Activated CD4-positive, alpha-beta T cell treated with anti-CD3 and anti-CD28 coated beads for 36 hours (primary cell): ENCODE results near the gene KBTBD6. TPM values are rescaled to one million over a fixed set of nuclear protein-coding genes. Genes with fewer than 3 reads are reported as not detected.
"Not testable (repeated sequence)": the region's sequence is repeated elsewhere in the genome, so short reads cannot be mapped to it uniquely, and the experiment has no call there.

ENCODE experiments used
- ATAC-seq: fragments of 200-7000 bp; cut with Tn5 transposase; one replicate; pipeline ENCODE4 v1.10.0; 2021; ENCODE audit warnings: mild to moderate bottlenecking, moderate library complexity
- CTCF ChIA-PET: fragments of 350-600 bp; sonication (Branson Sonifier 250); formaldehyde crosslinking; loops from one replicate; lab custom pipeline; 2021; ENCODE audit warnings: antibody characterized with exemption; lab: Charles Lee
- POLR2A ChIA-PET: fragments of 350-600 bp; sonication (Branson Sonifier 250); formaldehyde crosslinking; loops from one replicate; lab custom pipeline; 2021; ENCODE audit warnings: antibody characterized with exemption, inconsistent platforms; lab: Charles Lee
- DNase-seq: peaks from one replicate; pipeline ENCODE4 v3.0.0-alpha.2; 2020
- H3K27ac Mint-ChIP-seq: one replicate; pipeline ENCODE4 v1.8.0; 2021; ENCODE audit warnings: mixed read lengths
- H3K27me3 Mint-ChIP-seq: one replicate; pipeline ENCODE4 v1.8.0; 2021; ENCODE audit warnings: mixed read lengths
- H3K36me3 Mint-ChIP-seq: one replicate; pipeline ENCODE4 v1.8.0; 2021; ENCODE audit warnings: low read depth, mixed read lengths
- H3K4me1 Mint-ChIP-seq: one replicate; pipeline ENCODE4 v1.8.0; 2021; ENCODE audit warnings: mixed read lengths
- H3K4me3 Mint-ChIP-seq: one replicate; pipeline ENCODE4 v1.8.0; 2021; ENCODE audit warnings: mild to moderate bottlenecking, moderate library complexity, mixed read lengths
- H3K9me3 Mint-ChIP-seq: one replicate; pipeline ENCODE4 v1.8.0; 2021; ENCODE audit warnings: low read depth, mixed read lengths
- intact Hi-C, 2 experiments: fragments of 100-400 bp; cut with DNase I in 1 of 2; cut with micrococcal nuclease in 1 of 2; formaldehyde crosslinking; loops; one replicate each; pipeline versions ENCODE4 v1.14.2 to v1.15.1; 2022 to 2024; cut with DNase I, micrococcal nuclease
- total RNA-seq, 2 experiments: library from RNA; stranded (reverse); gene quantifications; one replicate each; pipeline ENCODE4 v1.2.3, GENCODE V29; 2021

Gene KBTBD6
- total RNA-seq, result 1 to 10 TPM; 3.4 to 4.4 TPM

- Mint-ChIP-seq H3K27me3 (no peaks in the 10 kb centered on the region), H3K4me3 (peak within 1 kb of the TSS; percentile 92), H3K27ac (peak within 1 kb of the TSS; percentile 93), H3K9me3 (no peaks in the 10 kb centered on the region), H3K4me1 (peaks cover 46% of the 10 kb centered on the region), H3K36me3 (peaks cover 10% of the 10 kb centered on the region)
- peak; percentile 95 for ATAC-seq
- ChIA-PET CTCF (interaction anchor here (0.7 to 1.0 kb wide), 3 partner anchors 50 to 63 kb away, joined by 3 read pairs; partner anchors contain the start of gene KBTBD7), POLR2A (interaction anchor here (0.6 to 0.7 kb wide), 2 partner anchors 48 to 361 kb away, joined by 4 read pairs; no protein-coding TSS in a partner anchor)
- intact Hi-C loops, result loop anchor here (1.0 to 10.0 kb wide), 10 partner anchors 62 to 1138 kb away; partner anchors contain the start of genes KBTBD7 (in 2 of the 2), MTRF1 (in 2 of the 2), NAA16 (in 2 of the 2) and WBP4 (in 2 of the 2)
- peak; percentile 98 for DNase-seq
Observed at GRCh38 chr13:41132512-41133152, at the start of gene KBTBD6. TSS of gene KBTBD6 (minus strand) at chr13:41132802. CDS start at chr13:41132511, 291 bp downstream.

DNA sequence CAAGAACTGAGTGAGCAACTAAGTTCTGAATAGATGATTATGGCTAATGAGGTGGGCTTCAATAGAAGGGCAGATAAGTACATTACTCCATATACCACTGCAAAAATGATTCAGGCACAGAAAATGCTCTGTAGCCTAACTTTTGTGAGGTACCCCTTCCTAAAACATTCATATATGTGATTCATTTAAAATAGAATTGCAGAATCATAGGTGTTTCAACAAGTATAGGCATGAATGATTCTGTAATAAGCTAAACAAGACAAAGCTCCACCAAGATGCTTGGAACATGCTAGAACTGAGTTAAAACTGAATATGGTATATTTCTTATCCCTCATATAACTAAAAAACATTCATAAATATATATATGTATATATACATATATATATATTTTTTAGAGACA, 49.6 kb upstream of the KBTBD6 start:
- no peak overlapping the region for H3K27ac Mint-ChIP-seq
- DNase-seq (no peak), ATAC-seq (no peak)
- no peak overlapping the region for H3K4me3 Mint-ChIP-seq
- peaks cover 16% of the 10 kb centered on the region for H3K4me1 Mint-ChIP-seq
- H3K27me3 Mint-ChIP-seq, result no peaks in the 10 kb centered on the region
- peaks cover 1% of the 10 kb centered on the region for H3K36me3 Mint-ChIP-seq
- H3K9me3 Mint-ChIP-seq, result peaks cover 2% of the 10 kb centered on the region
- POLR2A ChIA-PET, result no interaction called here
- intact Hi-C loops, result no loop called here
- CTCF ChIA-PET, result no interaction called here

GRCh38 chr13:41179593-41180250, 47.1 kb upstream of the KBTBD6 start:
- Mint-ChIP-seq H3K9me3 (peaks cover 13% of the 10 kb centered on the region), H3K36me3 (peaks cover 12% of the 10 kb centered on the region), H3K27me3 (no peaks in the 10 kb centered on the region), H3K4me3 (no peak overlapping the region), H3K4me1 (peaks cover 16% of the 10 kb centered on the region), H3K27ac (peak overlapping the region; percentile 66)
- ChIA-PET POLR2A (interaction anchor here (0.6 kb wide), 1 partner anchor 119 kb away, joined by 3 read pairs; the partner anchor contains the start of gene WBP4), CTCF (interaction anchor here (0.7 to 1.5 kb wide), 3 partner anchors 11 to 37 kb away, joined by 4 to 5 read pairs (median 5); no protein-coding TSS in a partner anchor)
- intact Hi-C loops, result loop anchor here in 1 of 2 experiments (1.0 to 5.0 kb wide), 2 partner anchors 15 to 738 kb away; partner anchors contain the start of gene KBTBD7
- peak; percentile 79 for ATAC-seq
- DNase-seq, result peak; percentile 20

GRCh38 chr13:41178040-41178439, 45.4 kb upstream of the KBTBD6 start:
- intact Hi-C loops, result loop anchor here in 1 of 2 experiments (5.0 kb wide), 1 partner anchor 739 kb away; no protein-coding TSS in a partner anchor
- ATAC-seq (peak; percentile 43), DNase-seq (no peak)
- H3K36me3 Mint-ChIP-seq, result peaks cover 14% of the 10 kb centered on the region
- no peak overlapping the region for H3K27ac Mint-ChIP-seq
- H3K9me3 Mint-ChIP-seq, result peaks cover 13% of the 10 kb centered on the region
- H3K4me1 Mint-ChIP-seq, result peaks cover 16% of the 10 kb centered on the region
- CTCF ChIA-PET, result no interaction called here
- POLR2A ChIA-PET, result no interaction called here
- H3K27me3 Mint-ChIP-seq, result no peaks in the 10 kb centered on the region
- H3K4me3 Mint-ChIP-seq, result no peak overlapping the region

GRCh38 chr13:41177616-41178015, 45.0 kb upstream of the KBTBD6 start:
- no peaks in the 10 kb centered on the region for H3K27me3 Mint-ChIP-seq
- intact Hi-C loops, result loop anchor here in 1 of 2 experiments (5.0 kb wide), 1 partner anchor 740 kb away; no protein-coding TSS in a partner anchor
- peaks cover 16% of the 10 kb centered on the region for H3K36me3 Mint-ChIP-seq
- H3K9me3 Mint-ChIP-seq, result peaks cover 16% of the 10 kb centered on the region
- CTCF ChIA-PET, result no interaction called here
- no peak overlapping the region for H3K27ac Mint-ChIP-seq
- DNase-seq (no peak), ATAC-seq (no peak)
- H3K4me1 Mint-ChIP-seq, result peaks cover 16% of the 10 kb centered on the region
- POLR2A ChIA-PET, result no interaction called here
- H3K4me3 Mint-ChIP-seq, result no peak overlapping the region

GRCh38 chr13:41175576-41175975, 43.0 kb upstream of the KBTBD6 start:
- intact Hi-C loops, result loop anchor here in 1 of 2 experiments (5.0 kb wide), 1 partner anchor 742 kb away; no protein-coding TSS in a partner anchor
- H3K4me3 Mint-ChIP-seq, DNase-seq, CTCF ChIA-PET, H3K27me3 Mint-ChIP-seq, POLR2A ChIA-PET, ATAC-seq, H3K27ac Mint-ChIP-seq: not testable (repeated sequence)
- H3K36me3 Mint-ChIP-seq, result peaks cover 16% of the 10 kb centered on the region
- H3K9me3 Mint-ChIP-seq, result peaks cover 16% of the 10 kb centered on the region
- H3K4me1 Mint-ChIP-seq, result peaks cover 15% of the 10 kb centered on the region

DNA sequence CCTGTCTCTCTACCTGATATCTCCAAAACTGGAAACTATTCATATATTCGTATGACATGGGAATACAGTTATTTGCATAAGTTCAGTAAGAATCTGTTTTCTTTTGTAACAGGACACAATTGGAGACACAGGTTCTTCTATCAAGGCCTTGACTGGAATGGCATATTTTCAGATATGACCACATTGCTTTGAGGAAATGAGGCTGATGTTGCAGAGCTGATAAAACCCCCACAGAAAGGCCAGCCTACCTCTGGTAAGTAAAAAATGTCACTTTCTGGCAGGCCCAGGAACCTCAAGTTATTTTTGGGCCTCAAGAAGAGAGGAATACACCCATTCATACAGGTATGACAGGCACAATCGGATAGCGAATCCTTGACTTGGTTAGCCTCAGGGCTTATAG, 29.5 kb upstream of the KBTBD6 start:
- CTCF ChIA-PET, result interaction anchor here (1.4 kb wide), 1 partner anchor 17 kb away, joined by 4 read pairs; no protein-coding TSS in a partner anchor
- POLR2A ChIA-PET, result no interaction called here

DNA sequence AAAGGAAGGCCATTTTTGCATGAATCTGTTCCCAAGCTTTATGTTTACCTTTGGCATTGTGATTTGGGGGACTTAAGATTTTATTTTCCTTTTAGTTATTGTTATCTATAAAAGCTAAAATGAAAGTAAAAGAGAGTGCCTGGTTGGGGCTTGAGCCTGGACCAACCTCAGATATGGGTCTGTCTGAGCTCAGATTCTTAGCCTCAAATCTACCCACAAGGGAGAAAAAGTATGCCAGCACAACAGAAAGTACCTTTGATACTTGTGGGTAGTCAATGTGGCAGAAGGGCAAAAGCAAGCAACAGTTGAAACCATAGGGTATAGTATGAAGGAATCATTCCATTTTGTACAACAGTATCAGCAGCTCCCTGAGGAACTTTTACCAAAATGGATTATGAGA, 26.6 kb upstream of the KBTBD6 start:
- CTCF ChIA-PET, result interaction anchor here (1.0 kb wide), 1 partner anchor 104 kb away, joined by 3 read pairs; no protein-coding TSS in a partner anchor
- H3K4me1 Mint-ChIP-seq, result peaks cover 2% of the 10 kb centered on the region
- H3K36me3 Mint-ChIP-seq, result no peaks in the 10 kb centered on the region
- H3K9me3 Mint-ChIP-seq, result no peaks in the 10 kb centered on the region
- ATAC-seq (no peak), DNase-seq (no peak)
- H3K27me3 Mint-ChIP-seq, result no peaks in the 10 kb centered on the region
- H3K27ac Mint-ChIP-seq, result no peak overlapping the region
- intact Hi-C loops, result no loop called here
- no peak overlapping the region for H3K4me3 Mint-ChIP-seq
- POLR2A ChIA-PET, result interaction anchor here (0.7 kb wide), 1 partner anchor 85 kb away, joined by 3 read pairs; no protein-coding TSS in a partner anchor

More for the DNA sequence above, 29.5 kb upstream of the KBTBD6 start:
- Mint-ChIP-seq H3K36me3 (no peaks in the 10 kb centered on the region), H3K27ac (no peak overlapping the region), H3K4me1 (peaks cover 2% of the 10 kb centered on the region), H3K4me3 (no peak overlapping the region), H3K27me3 (no peaks in the 10 kb centered on the region), H3K9me3 (no peaks in the 10 kb centered on the region)
- DNase-seq (no peak), ATAC-seq (no peak)
- intact Hi-C loops, result no loop called here

DNA sequence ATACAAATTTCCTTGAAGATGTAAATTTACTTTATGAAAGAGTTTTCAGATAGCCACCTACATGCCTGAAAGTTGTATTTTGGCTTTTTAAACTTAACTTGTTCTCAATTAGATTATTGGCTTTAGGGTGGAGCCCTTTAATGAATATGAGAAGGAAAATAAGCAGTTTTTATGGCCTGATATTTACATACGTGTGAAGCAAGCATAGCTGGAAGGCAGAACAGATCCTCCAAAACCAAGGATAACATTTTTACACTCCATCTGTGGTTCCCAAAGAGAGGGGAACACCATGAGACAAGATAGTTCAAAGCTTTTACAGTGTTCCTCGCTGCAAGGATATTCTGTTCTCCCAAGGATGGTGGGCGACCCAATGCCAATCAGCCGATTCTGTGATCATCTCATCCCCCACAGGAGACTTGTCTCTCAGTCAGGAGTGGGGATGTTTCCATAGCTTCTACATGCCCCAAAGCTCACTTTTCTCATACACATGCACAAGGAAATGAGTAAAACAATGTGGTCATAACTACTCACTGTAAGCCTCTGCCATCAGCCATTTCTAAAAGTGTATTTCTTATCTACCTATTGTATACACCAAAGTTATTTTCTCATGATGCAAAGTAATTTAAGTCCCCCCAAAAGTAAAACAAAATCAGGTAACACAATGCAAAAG, 24.6 kb upstream of the KBTBD6 start:
- Mint-ChIP-seq H3K9me3 (peaks cover 10% of the 10 kb centered on the region), H3K36me3 (peaks cover 5% of the 10 kb centered on the region), H3K4me3 (no peak overlapping the region), H3K4me1 (peaks cover 2% of the 10 kb centered on the region), H3K27ac (no peak overlapping the region), H3K27me3 (no peaks in the 10 kb centered on the region)
- POLR2A ChIA-PET, result no interaction called here
- ATAC-seq (no peak), DNase-seq (no peak)
- intact Hi-C loops, result no loop called here
- CTCF ChIA-PET, result interaction anchor here (0.7 kb wide), 2 partner anchors 20 to 375 kb away, joined by 3 to 4 read pairs; no protein-coding TSS in a partner anchor

- H3K27me3 Mint-ChIP-seq, result no peaks in the 10 kb centered on the region
- CTCF ChIA-PET, result interaction anchor here (0.7 kb wide), 2 partner anchors 19 to 375 kb away, joined by 3 to 4 read pairs; no protein-coding TSS in a partner anchor
Observed at GRCh38 chr13:41156620-41157019, 24.0 kb upstream of the KBTBD6 start.

DNA sequence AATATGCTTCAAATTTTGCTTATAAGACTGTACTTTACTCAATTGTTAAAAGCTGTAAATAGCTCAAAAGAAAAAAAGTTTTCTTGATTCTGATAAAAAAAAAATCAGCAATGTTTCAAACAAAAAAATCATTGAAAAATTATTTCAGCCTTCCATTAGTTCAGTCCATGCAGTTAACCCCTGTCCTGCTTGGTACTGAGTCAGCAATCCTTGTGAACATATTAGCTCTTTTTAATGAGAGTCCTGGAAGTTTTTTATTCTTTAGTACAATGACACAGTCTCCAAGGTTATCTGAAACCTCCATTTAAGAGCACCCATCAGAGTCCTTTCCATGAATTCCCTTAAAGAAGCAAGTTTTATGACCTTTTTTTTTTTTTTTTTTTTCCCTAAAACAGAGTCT, 21.4 kb upstream of the KBTBD6 start:
- no peak overlapping the region for H3K27ac Mint-ChIP-seq
- intact Hi-C loops, result no loop called here
- H3K9me3 Mint-ChIP-seq, result peaks cover 39% of the 10 kb centered on the region
- DNase-seq, result no peak
- no peaks in the 10 kb centered on the region for H3K27me3 Mint-ChIP-seq
- H3K36me3 Mint-ChIP-seq, result peaks cover 34% of the 10 kb centered on the region
- H3K4me1 Mint-ChIP-seq, result no peaks in the 10 kb centered on the region
- no peak for ATAC-seq
- no peak overlapping the region for H3K4me3 Mint-ChIP-seq
- ChIA-PET CTCF (interaction anchor here (0.7 kb wide), 1 partner anchor 75 kb away, joined by 3 read pairs; no protein-coding TSS in a partner anchor), POLR2A (no interaction called here)

More at GRCh38 chr13:41156620-41157019, 24.0 kb upstream of the KBTBD6 start:
- H3K4me1 Mint-ChIP-seq, result peaks cover 2% of the 10 kb centered on the region
- H3K4me3 Mint-ChIP-seq, result no peak overlapping the region
- intact Hi-C loops, result no loop called here
- peaks cover 10% of the 10 kb centered on the region for H3K36me3 Mint-ChIP-seq
- ATAC-seq (no peak), DNase-seq (no peak)
- H3K9me3 Mint-ChIP-seq, result peaks cover 16% of the 10 kb centered on the region
- POLR2A ChIA-PET, result no interaction called here
- H3K27ac Mint-ChIP-seq, result no peak overlapping the region
